HepG2 (cell line): ENCODE data around the gene FADD. TPM values are rescaled to one million over a fixed set of nuclear protein-coding genes. Genes with fewer than 3 reads are reported as not detected.
A peak's percentile ranks its signal among the peaks of the same experiment; 100 is the strongest.

Source experiments
- ATAC-seq: fragments of 200-7000 bp; cut with Tn5 transposase; 3 replicates; pipeline ENCODE4 v1.9.1; 2020; ENCODE audit warnings: mild to moderate bottlenecking, moderate library complexity
- BruUV-seq: library from RNA; stranded (reverse); fragments of 400-500 nt; replicated peaks from 2 replicates; lab custom pipeline; 2021; lab: Mats Ljungman, UMichigan
- CTCF ChIA-PET: fragments of 300-600 bp; formaldehyde crosslinking; extraction: SDS; loops from one replicate; lab custom pipeline; 2021; ENCODE audit warnings: low total read pairs, inconsistent platforms, low intra/inter-chr PET ratio; lab: Yijun Ruan, JAX
- POLR2A ChIA-PET: fragments of 350-600 bp; sonication (Branson Sonifier 250); formaldehyde crosslinking; loops from one replicate; lab custom pipeline; 2020; ENCODE audit warnings: antibody characterized with exemption, inconsistent platforms; lab: Yijun Ruan, JAX
- DNase-seq: peaks from one replicate; pipeline ENCODE4 v3.0.0-alpha.2; 2015; ENCODE audit warnings: low spot score
- FAIRE-seq: peaks from 3 replicates; lab custom pipeline; 2011; peaks lifted over from hg19 to GRCh38; lab: Jason Lieb, UNC
- H2AFZ ChIP-seq: one replicate; pipeline ENCODE4 v1.6.1; 2011; ENCODE audit warnings: low read length, inconsistent platforms
- H3K27ac ChIP-seq: fragments of 300-600 bp; 3 replicates; pipeline ENCODE4 v1.8.0; 2011; ENCODE audit warnings: mixed run types, mild to moderate bottlenecking, mixed read lengths, low read length, inconsistent platforms; ENCODE audit not compliant: insufficient read depth; ENCODE audit errors: extremely low read length
- H3K27me3 ChIP-seq, 2 experiments: fragments of 200-600 bp in 1 of 2; 2 replicates in 1 of 2; 3 replicates in 1 of 2; pipeline versions ENCODE4 v1.6.0 to v1.8.0; 2011; ENCODE audit warnings: low read length in 2 of 2, mild to moderate bottlenecking in 2 of 2, moderate library complexity in 2 of 2, inconsistent platforms in 1 of 2; ENCODE audit not compliant: insufficient read depth in 2 of 2, control insufficient read depth in 1 of 2
- H3K36me3 ChIP-seq, 2 experiments: fragments of 200-600 bp in 1 of 2; replicated peaks in 1 of 2; 2 replicates in 1 of 2; 3 replicates in 1 of 2; pipeline versions ENCODE4 v1.5.1 to v1.8.0; 2011; ENCODE audit warnings: low read length in 2 of 2, inconsistent platforms in 1 of 2; ENCODE audit not compliant: insufficient read depth in 2 of 2, control insufficient read depth in 1 of 2
- H3K4me1 ChIP-seq: 2 replicates; pipeline ENCODE4 v1.5.1; 2012; ENCODE audit warnings: low read length, inconsistent platforms; ENCODE audit not compliant: insufficient read depth
- H3K4me2 ChIP-seq: 2 replicates; pipeline ENCODE4 v1.6.0; 2011; ENCODE audit warnings: low read depth, low read length, inconsistent platforms
- H3K4me3 ChIP-seq, 3 experiments: fragments of 200-600 bp in 1 of 3; sonication (generic), shearing (Covaris generic) in 1 of 3; replicated peaks in 1 of 3; 2 replicates each; pipeline ENCODE4 v1.5.1; 2011 to 2016; ENCODE audit warnings: low read length in 3 of 3, inconsistent platforms in 2 of 3, low read depth in 2 of 3, mild to moderate bottlenecking in 2 of 3, control low read depth in 1 of 3, mixed read lengths in 1 of 3; ENCODE audit not compliant: insufficient read depth in 1 of 3
- H3K79me2 ChIP-seq: one replicate; pipeline ENCODE4 v1.6.1; 2011; ENCODE audit warnings: low read length, inconsistent platforms; ENCODE audit not compliant: insufficient read depth
- H3K9ac ChIP-seq: 2 replicates; pipeline ENCODE4 v1.6.0; 2011; ENCODE audit warnings: mild to moderate bottlenecking, low read depth, low read length, inconsistent platforms; ENCODE audit not compliant: insufficient read depth
- H3K9me3 ChIP-seq: 2 replicates; pipeline ENCODE4 v1.5.1; 2012; ENCODE audit warnings: mild to moderate bottlenecking, low read length
- H4K20me1 ChIP-seq: 2 replicates; pipeline ENCODE4 v1.6.0; 2011; ENCODE audit warnings: inconsistent platforms, mild to moderate bottlenecking, low read length, moderate library complexity; ENCODE audit not compliant: insufficient read depth
- CBX2 ChIP-seq, 2 experiments: fragments of 200-600 bp in 1 of 2; sonication (generic); formaldehyde crosslinking in 1 of 2; IDR thresholded peaks; 2 replicates each; pipeline versions ENCODE4 v1.7.0 to v1.8.1; 2018 to 2022; ENCODE audit warnings: low read depth in 2 of 2, low read length in 1 of 2, mild to moderate bottlenecking in 1 of 2, missing genetic modification reagents in 1 of 2
- NAIF1 ChIP-seq: sonication (generic); formaldehyde crosslinking; IDR thresholded peaks from 2 replicates; pipeline ENCODE4 v1.5.0; 2020; ENCODE audit warnings: mild to moderate bottlenecking, missing genetic modification reagents, borderline replicate concordance
- NFE2 ChIP-seq: sonication (generic); formaldehyde crosslinking; IDR thresholded peaks from 2 replicates; pipeline ENCODE4 v1.4.0; 2020; ENCODE audit warnings: missing genetic modification reagents
- POLR2A ChIP-seq, 2 experiments: IDR thresholded peaks; 2 replicates each; pipeline ENCODE4 v1.6.1; 2011; ENCODE audit warnings: low read depth in 2 of 2, low read length in 2 of 2, mild to moderate bottlenecking in 1 of 2, moderate library complexity in 1 of 2; ENCODE audit not compliant: insufficient read depth in 1 of 2
- ZBTB21 ChIP-seq: sonication (generic); formaldehyde crosslinking; IDR thresholded peaks from 2 replicates; pipeline ENCODE4 v1.4.0; 2020; ENCODE audit warnings: missing genetic modification reagents
- ZNF232 ChIP-seq: sonication (generic); formaldehyde crosslinking; IDR thresholded peaks from 2 replicates; pipeline ENCODE4 v1.4.0; 2020; ENCODE audit warnings: missing genetic modification reagents, borderline replicate concordance
- ZNF335 ChIP-seq: sonication (generic); formaldehyde crosslinking; IDR thresholded peaks from 2 replicates; pipeline ENCODE4 v1.4.0; 2020; ENCODE audit warnings: missing genetic modification reagents
- ZNF350 ChIP-seq: sonication (generic); formaldehyde crosslinking; IDR thresholded peaks from 2 replicates; pipeline ENCODE4 v1.4.0; 2020; ENCODE audit warnings: mild to moderate bottlenecking, low read depth, missing genetic modification reagents, borderline replicate concordance
- WGBS: methylation state at CpG from one replicate; pipeline ENCODE4 v1.1.6; 2017; ENCODE audit warnings: low lambda C conversion rate; 5-methylcytosine and 5-hydroxymethylcytosine counted together
- in situ Hi-C: cut with HindIII; loops from 2 replicates; pipeline ENCODE4 v1.10.0; 2017; ENCODE audit warnings: low pct_unique_long_range_greater_than_20kb; ENCODE audit not compliant: extremely low pct_ligation_motif_present
- intact Hi-C: fragments of 100-400 bp; cut with micrococcal nuclease; formaldehyde crosslinking; loops from one replicate; pipeline ENCODE4 v1.10.0; 2022; ENCODE audit not compliant: unreplicated experiment
- polyA plus RNA-seq, 8 experiments: library from polyadenylated mRNA; depleted of rRNA in 3 of 8; stranded (reverse) in 7 of 8; unstranded in 1 of 8; fragments of >200 nt; fragmentation: Illumina TruSeq in 4 of 8; extraction: Trizol in 4 of 8; gene quantifications; 2 replicates each; pipeline versions ENCODE4 v1.2.1 to v1.2.3, GENCODE V29; 2011 to 2016; ENCODE audit warnings: low read depth in 4 of 8, missing spikeins in 1 of 8, mixed read lengths in 1 of 8; ENCODE audit not compliant: insufficient read depth in 1 of 8
- total RNA-seq, 5 experiments: library from RNA; depleted of rRNA; stranded (reverse); fragments of >200 nt; fragmentation: Illumina TruSeq; extraction: Trizol; gene quantifications; 2 replicates each; pipeline ENCODE4 v1.2.3, GENCODE V29; 2016; ENCODE audit warnings: low read depth in 1 of 5
- TF ChIP-seq, protein P1 (sequence below): sonication (generic); formaldehyde crosslinking; conservative IDR thresholded peaks from 2 replicates; pipeline ENCODE4 v1.8.0; 2022; ENCODE audit warnings: low read depth, missing genetic modification reagents
- TF ChIP-seq, protein P2 (sequence below): sonication (generic); formaldehyde crosslinking; IDR thresholded peaks from 2 replicates; pipeline ENCODE4 v1.4.0; 2020; ENCODE audit warnings: missing genetic modification reagents, mild to moderate bottlenecking, borderline replicate concordance
- TF ChIP-seq, protein P3 (sequence below): sonication (generic); formaldehyde crosslinking; IDR thresholded peaks from 2 replicates; pipeline ENCODE4 v1.5.0; 2020; ENCODE audit warnings: missing genetic modification reagents
- TF ChIP-seq, protein P4 (sequence below): sonication (generic); formaldehyde crosslinking; IDR thresholded peaks from 2 replicates; pipeline ENCODE4 v1.5.0; 2020; ENCODE audit warnings: mild to moderate bottlenecking, missing genetic modification reagents
- TF ChIP-seq, protein P5 (sequence below): sonication (generic); formaldehyde crosslinking; IDR thresholded peaks from 2 replicates; pipeline ENCODE4 v1.5.0; 2020; ENCODE audit warnings: mild to moderate bottlenecking, missing genetic modification reagents

FADD gene
- total and polyA plus RNA-seq, 2 of the 13 experiments (the other 11 are each of a cell fraction or from before 2014, with no cell fraction given), result 14.2 to 22.2 TPM

DNA sequence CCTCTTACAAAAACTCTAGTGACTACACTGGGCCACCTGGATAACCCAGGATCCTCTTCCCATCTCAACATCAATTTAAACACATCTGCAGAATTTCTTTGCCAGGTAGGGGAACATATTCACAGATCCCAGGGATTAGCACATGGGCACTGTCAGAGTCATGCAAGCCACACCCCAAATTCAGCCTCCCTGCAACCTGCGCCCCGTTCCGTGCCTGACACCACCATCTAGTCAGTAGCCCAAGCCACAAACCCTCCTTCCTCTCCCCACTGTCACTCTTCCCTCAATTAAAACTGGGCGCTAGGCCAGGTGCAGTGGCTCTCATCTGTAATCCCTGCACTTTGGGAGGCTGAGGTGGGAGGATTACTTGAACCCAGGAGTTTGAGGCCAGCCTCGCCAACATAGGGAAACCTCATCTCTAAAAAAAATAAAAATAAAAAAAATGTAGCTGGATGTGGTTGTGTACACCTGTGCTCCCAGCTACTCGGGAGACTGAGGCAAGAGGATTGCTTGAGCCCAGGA lies 6.4 kb downstream of the FADD start:
- H3K4me1 ChIP-seq, result peaks cover 25% of the 10 kb centered on the region
- intact Hi-C loops, result loop anchor here (10.0 kb wide), 1 partner anchor 65 kb away; the partner anchor contains the start of gene PPFIA1
- peaks cover 9 to 23% of the 10 kb centered on the region in 2 experiments; a peak in 4 of 5 replicates for H3K36me3 ChIP-seq
- WGBS, result 95% methylated on average over 6 of the region's 6 CpGs
- H3K9me3 ChIP-seq, result no peaks in the 10 kb centered on the region
- no peak for TF ChIP-seq NAIF1 (CRISPR knock-in tag)
- TF ChIP-seq, protein P1, sequence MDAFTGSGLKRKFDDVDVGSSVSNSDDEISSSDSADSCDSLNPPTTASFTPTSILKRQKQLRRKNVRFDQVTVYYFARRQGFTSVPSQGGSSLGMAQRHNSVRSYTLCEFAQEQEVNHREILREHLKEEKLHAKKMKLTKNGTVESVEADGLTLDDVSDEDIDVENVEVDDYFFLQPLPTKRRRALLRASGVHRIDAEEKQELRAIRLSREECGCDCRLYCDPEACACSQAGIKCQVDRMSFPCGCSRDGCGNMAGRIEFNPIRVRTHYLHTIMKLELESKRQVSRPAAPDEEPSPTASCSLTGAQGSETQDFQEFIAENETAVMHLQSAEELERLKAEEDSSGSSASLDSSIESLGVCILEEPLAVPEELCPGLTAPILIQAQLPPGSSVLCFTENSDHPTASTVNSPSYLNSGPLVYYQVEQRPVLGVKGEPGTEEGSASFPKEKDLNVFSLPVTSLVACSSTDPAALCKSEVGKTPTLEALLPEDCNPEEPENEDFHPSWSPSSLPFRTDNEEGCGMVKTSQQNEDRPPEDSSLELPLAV, result no peak
- TF ChIP-seq, protein P2, sequence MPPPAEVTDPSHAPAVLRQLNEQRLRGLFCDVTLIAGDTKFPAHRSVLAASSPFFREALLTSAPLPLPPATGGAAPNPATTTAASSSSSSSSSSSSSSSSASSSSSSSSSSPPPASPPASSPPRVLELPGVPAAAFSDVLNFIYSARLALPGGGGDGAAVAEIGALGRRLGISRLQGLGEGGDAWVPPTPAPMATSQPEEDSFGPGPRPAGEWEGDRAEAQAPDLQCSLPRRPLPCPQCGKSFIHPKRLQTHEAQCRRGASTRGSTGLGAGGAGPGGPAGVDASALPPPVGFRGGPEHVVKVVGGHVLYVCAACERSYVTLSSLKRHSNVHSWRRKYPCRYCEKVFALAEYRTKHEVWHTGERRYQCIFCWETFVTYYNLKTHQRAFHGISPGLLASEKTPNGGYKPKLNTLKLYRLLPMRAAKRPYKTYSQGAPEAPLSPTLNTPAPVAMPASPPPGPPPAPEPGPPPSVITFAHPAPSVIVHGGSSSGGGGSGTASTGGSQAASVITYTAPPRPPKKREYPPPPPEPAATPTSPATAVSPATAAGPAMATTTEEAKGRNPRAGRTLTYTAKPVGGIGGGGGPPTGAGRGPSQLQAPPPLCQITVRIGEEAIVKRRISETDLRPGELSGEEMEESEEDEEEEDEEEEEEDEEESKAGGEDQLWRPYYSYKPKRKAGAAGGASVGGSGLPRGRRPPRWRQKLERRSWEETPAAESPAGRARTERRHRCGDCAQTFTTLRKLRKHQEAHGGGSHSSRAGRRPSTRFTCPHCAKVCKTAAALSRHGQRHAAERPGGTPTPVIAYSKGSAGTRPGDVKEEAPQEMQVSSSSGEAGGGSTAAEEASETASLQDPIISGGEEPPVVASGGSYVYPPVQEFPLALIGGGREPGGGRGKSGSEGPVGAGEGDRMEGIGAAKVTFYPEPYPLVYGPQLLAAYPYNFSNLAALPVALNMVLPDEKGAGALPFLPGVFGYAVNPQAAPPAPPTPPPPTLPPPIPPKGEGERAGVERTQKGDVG (CRISPR knock-in tag), result no peak
- TF ChIP-seq, protein P3, sequence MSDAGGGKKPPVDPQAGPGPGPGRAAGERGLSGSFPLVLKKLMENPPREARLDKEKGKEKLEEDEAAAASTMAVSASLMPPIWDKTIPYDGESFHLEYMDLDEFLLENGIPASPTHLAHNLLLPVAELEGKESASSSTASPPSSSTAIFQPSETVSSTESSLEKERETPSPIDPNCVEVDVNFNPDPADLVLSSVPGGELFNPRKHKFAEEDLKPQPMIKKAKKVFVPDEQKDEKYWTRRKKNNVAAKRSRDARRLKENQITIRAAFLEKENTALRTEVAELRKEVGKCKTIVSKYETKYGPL (CRISPR knock-in tag), result no peak
- no peak for TF ChIP-seq CBX2 (IDR thresholded peaks at IDR 0.05; ENCODE audit: low read depth, low read length)
- no peak for TF ChIP-seq CBX2 (CRISPR knock-in tag; IDR thresholded peaks at IDR 0.05; ENCODE audit: low read depth)
- TF ChIP-seq, protein P4, sequence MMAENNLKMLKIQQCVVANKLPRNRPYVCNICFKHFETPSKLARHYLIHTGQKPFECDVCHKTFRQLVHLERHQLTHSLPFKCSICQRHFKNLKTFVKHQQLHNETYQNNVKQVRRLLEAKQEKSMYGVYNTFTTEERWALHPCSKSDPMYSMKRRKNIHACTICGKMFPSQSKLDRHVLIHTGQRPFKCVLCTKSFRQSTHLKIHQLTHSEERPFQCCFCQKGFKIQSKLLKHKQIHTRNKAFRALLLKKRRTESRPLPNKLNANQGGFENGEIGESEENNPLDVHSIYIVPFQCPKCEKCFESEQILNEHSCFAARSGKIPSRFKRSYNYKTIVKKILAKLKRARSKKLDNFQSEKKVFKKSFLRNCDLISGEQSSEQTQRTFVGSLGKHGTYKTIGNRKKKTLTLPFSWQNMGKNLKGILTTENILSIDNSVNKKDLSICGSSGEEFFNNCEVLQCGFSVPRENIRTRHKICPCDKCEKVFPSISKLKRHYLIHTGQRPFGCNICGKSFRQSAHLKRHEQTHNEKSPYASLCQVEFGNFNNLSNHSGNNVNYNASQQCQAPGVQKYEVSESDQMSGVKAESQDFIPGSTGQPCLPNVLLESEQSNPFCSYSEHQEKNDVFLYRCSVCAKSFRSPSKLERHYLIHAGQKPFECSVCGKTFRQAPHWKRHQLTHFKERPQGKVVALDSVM, result peak; percentile 51; the same call in 1 of the 2 replicates
- TF ChIP-seq POLR2A (IDR thresholded peaks at IDR 0.05; ENCODE audit: insufficient read depth in 1 of 2, low read depth in 2 of 2, low read length in 2 of 2), result 0 out of 4 replicates have a peak, but pooled peaks of 1 of the 2 experiments have one; percentile 3
- no peak for TF ChIP-seq ZBTB21 (CRISPR knock-in tag)
- no peak for TF ChIP-seq ZNF350
- no peak for TF ChIP-seq NFE2 (CRISPR knock-in tag)
- no peak for TF ChIP-seq ZNF335 (CRISPR knock-in tag)
- TF ChIP-seq, protein P5, sequence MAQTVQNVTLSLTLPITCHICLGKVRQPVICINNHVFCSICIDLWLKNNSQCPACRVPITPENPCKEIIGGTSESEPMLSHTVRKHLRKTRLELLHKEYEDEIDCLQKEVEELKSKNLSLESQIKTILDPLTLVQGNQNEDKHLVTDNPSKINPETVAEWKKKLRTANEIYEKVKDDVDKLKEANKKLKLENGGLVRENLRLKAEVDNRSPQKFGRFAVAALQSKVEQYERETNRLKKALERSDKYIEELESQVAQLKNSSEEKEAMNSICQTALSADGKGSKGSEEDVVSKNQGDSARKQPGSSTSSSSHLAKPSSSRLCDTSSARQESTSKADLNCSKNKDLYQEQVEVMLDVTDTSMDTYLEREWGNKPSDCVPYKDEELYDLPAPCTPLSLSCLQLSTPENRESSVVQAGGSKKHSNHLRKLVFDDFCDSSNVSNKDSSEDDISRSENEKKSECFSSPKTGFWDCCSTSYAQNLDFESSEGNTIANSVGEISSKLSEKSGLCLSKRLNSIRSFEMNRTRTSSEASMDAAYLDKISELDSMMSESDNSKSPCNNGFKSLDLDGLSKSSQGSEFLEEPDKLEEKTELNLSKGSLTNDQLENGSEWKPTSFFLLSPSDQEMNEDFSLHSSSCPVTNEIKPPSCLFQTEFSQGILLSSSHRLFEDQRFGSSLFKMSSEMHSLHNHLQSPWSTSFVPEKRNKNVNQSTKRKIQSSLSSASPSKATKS (CRISPR knock-in tag), result no peak
- no peak for TF ChIP-seq ZNF232
- in situ Hi-C loops, result no loop called here
- H3K4me2 ChIP-seq, result no peak overlapping the region
- ChIA-PET CTCF (no interaction called here), POLR2A (no interaction called here)
- BruUV-seq, result no TSS peak
- ATAC-seq, result no peak
- no peak overlapping the region for H3K27ac ChIP-seq
- peaks cover 11% of the 10 kb centered on the region; the same call in 1 of the 2 replicates for H4K20me1 ChIP-seq
- no peak for DNase-seq
- FAIRE-seq, result no peak
- no peak overlapping the region for H3K9ac ChIP-seq
- no peak overlapping the region for H2AFZ ChIP-seq
- H3K27me3 ChIP-seq, result no peaks in the 10 kb centered on the region
- H3K4me3 ChIP-seq, result no peak overlapping the region
- H3K79me2 ChIP-seq, result peaks cover 7% of the 10 kb centered on the region
